Neuronal stem cell (in vitro differentiated cells): ENCODE data around the gene ATG4D.

Source experiments
- DNase-seq: peaks from one replicate; pipeline ENCODE4 v3.0.0-alpha.2; 2013; ENCODE audit warnings: low spot score
- H2AFZ ChIP-seq: one replicate; pipeline ENCODE4 v1.6.1; 2013; ENCODE audit warnings: mild to moderate bottlenecking, low read length, inconsistent platforms
- H2AK5ac ChIP-seq: 2 replicates; pipeline ENCODE4 v1.6.1; 2013; ENCODE audit warnings: low read depth, mild to moderate bottlenecking, inconsistent platforms, low read length, moderate library complexity, mixed read lengths
- H2BK120ac ChIP-seq: 2 replicates; pipeline ENCODE4 v1.6.1; 2013; ENCODE audit warnings: low read depth, mild to moderate bottlenecking, inconsistent platforms, low read length, moderate library complexity, mixed read lengths
- H2BK12ac ChIP-seq: one replicate; pipeline ENCODE4 v1.6.1; 2013; ENCODE audit warnings: low read length, inconsistent platforms
- H2BK15ac ChIP-seq: 2 replicates; pipeline ENCODE4 v1.6.1; 2013; ENCODE audit warnings: mild to moderate bottlenecking, low read length, inconsistent platforms, mixed read lengths
- H2BK5ac ChIP-seq: one replicate; pipeline ENCODE4 v1.6.1; 2013; ENCODE audit warnings: inconsistent platforms, mild to moderate bottlenecking, low read length, moderate library complexity
- H3K14ac ChIP-seq: one replicate; pipeline ENCODE4 v1.6.1; 2013; ENCODE audit warnings: low read length, inconsistent platforms
- H3K18ac ChIP-seq: 2 replicates; pipeline ENCODE4 v1.6.1; 2013; ENCODE audit warnings: low read length, inconsistent platforms
- H3K23ac ChIP-seq: 2 replicates; pipeline ENCODE4 v1.6.1; 2013; ENCODE audit warnings: low read depth, mild to moderate bottlenecking, mixed read lengths, low read length, inconsistent platforms; ENCODE audit not compliant: poor library complexity
- H3K27ac ChIP-seq: replicated peaks from 3 replicates; pipeline ENCODE4 v1.5.1; 2013; ENCODE audit warnings: low read length, inconsistent platforms
- H3K27me3 ChIP-seq, 3 experiments: 2 replicates each; pipeline ENCODE4 v1.6.1; 2013; ENCODE audit warnings: low read length in 3 of 3, mild to moderate bottlenecking in 2 of 3, inconsistent platforms in 1 of 3, low read depth in 1 of 3, mixed read lengths in 1 of 3, moderate library complexity in 1 of 3; ENCODE audit not compliant: control insufficient read depth in 3 of 3, insufficient read depth in 3 of 3
- H3K36me3 ChIP-seq, 2 donors: replicated peaks in 1 of 2; 2 replicates each; pipeline ENCODE4 v1.6.1; 2013; ENCODE audit warnings: low read length in 2 of 2; ENCODE audit not compliant: control insufficient read depth in 2 of 2, insufficient read depth in 2 of 2
- H3K4ac ChIP-seq: 2 replicates; pipeline ENCODE4 v1.6.1; 2013; ENCODE audit warnings: inconsistent platforms, mild to moderate bottlenecking, low read length, moderate library complexity
- H3K4me1 ChIP-seq, 2 donors: 1 replicate in 1 of 2; 2 replicates in 1 of 2; pipeline ENCODE4 v1.6.1; 2013; ENCODE audit warnings: low read length in 2 of 2, low read depth in 1 of 2; ENCODE audit not compliant: control insufficient read depth in 2 of 2, insufficient read depth in 1 of 2
- H3K4me2 ChIP-seq: one replicate; pipeline ENCODE4 v1.6.1; 2013; ENCODE audit warnings: mild to moderate bottlenecking, low read length, inconsistent platforms; ENCODE audit not compliant: insufficient read depth, poor library complexity, severe bottlenecking
- H3K4me3 ChIP-seq, 2 donors: 2 replicates each; pipeline ENCODE4 v1.5.1; 2013; ENCODE audit warnings: low read length in 2 of 2, mild to moderate bottlenecking in 2 of 2, inconsistent platforms in 1 of 2, moderate library complexity in 1 of 2
- H3K79me1 ChIP-seq: one replicate; pipeline ENCODE4 v1.6.1; 2013; ENCODE audit warnings: low read depth, mild to moderate bottlenecking, inconsistent platforms, low read length, moderate library complexity
- H3K9ac ChIP-seq: one replicate; pipeline ENCODE4 v1.6.1; 2013; ENCODE audit warnings: mild to moderate bottlenecking, low read depth, low read length, inconsistent platforms; ENCODE audit not compliant: poor library complexity
- H3K9me3 ChIP-seq, 2 donors: replicated peaks in 1 of 2; 2 replicates each; pipeline versions ENCODE3 to v1.6.1; 2013; ENCODE audit warnings: low read length in 2 of 2, mild to moderate bottlenecking in 2 of 2, inconsistent platforms in 1 of 2, low read depth in 1 of 2, mixed read lengths in 1 of 2, moderate library complexity in 1 of 2; ENCODE audit not compliant: control insufficient read depth in 2 of 2, insufficient read depth in 1 of 2
- H4K8ac ChIP-seq: one replicate; pipeline ENCODE4 v1.6.1; 2013; ENCODE audit warnings: low read depth, mild to moderate bottlenecking, inconsistent platforms, low read length, moderate library complexity
- H4K91ac ChIP-seq: one replicate; pipeline ENCODE4 v1.6.1; 2013; ENCODE audit warnings: low read length, low read depth, mild to moderate bottlenecking, inconsistent platforms; ENCODE audit not compliant: poor library complexity
- WGBS, 2 donors: extraction: QIAGEN DNeasy Blood & Tissue Kit; methylation state at CpG; one replicate each; pipeline ENCODE4 v1.1.7; 2013; ENCODE audit warnings: missing lambda C conversion rate in 2 of 2, mixed read lengths in 1 of 2; ENCODE audit not compliant: insufficient read length in 2 of 2, insufficient replicate concordance in 1 of 2; ENCODE audit errors: extremely low coverage in 2 of 2; 5-methylcytosine and 5-hydroxymethylcytosine counted together

ATG4D gene

DNA sequence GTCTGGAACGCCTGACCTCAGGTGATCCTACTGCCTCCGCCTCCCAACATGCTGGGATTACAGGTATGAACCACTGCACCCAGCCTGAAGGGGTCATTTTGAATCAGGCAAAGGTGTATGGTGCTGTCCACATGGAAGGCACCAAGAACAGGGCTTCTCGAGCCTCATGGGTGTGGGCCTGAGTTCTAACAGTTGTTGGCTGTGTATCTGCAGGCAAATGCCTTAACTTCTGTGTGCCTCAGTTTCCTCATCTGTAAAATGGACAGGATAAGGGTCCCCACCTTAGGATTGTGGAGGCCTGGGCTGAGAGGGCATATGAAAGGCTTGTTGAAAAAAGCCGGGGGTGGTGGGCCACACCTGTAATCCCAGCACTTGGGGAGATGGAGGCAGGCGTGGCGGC, 34.2 kb downstream of the ATG4D start:
- Histone ChIP-seq H4K91ac (no peak overlapping the region), H3K36me3 (no peaks in the 10 kb centered on the region), H3K4ac (no peak overlapping the region), H3K4me3 (no peak overlapping the region), H2BK5ac (no peak overlapping the region), H3K9ac (no peak overlapping the region), H2AK5ac (no peak overlapping the region), H3K4me2 (no peak overlapping the region), H4K8ac (no peak overlapping the region), H2AFZ (no peak overlapping the region), H3K4me1 (peaks cover 1 to 3% of the 10 kb centered on the region in 2 donors), H3K18ac (no peak overlapping the region), H3K27ac (no peak overlapping the region), H3K79me1 (no peaks in the 10 kb centered on the region), H3K9me3 (no peaks in the 10 kb centered on the region), H3K23ac (no peak overlapping the region), H3K14ac (no peak overlapping the region), H2BK120ac (no peak overlapping the region), H3K27me3 (peaks cover 0 to 2% (median 0%) of the 10 kb centered on the region in 3 experiments), H2BK12ac (no peak overlapping the region), H2BK15ac (no peak overlapping the region)
- DNase-seq, result no peak
- no CpG with 5 or more reads among the region's 6 CpGs for WGBS, 2 donors

DNA sequence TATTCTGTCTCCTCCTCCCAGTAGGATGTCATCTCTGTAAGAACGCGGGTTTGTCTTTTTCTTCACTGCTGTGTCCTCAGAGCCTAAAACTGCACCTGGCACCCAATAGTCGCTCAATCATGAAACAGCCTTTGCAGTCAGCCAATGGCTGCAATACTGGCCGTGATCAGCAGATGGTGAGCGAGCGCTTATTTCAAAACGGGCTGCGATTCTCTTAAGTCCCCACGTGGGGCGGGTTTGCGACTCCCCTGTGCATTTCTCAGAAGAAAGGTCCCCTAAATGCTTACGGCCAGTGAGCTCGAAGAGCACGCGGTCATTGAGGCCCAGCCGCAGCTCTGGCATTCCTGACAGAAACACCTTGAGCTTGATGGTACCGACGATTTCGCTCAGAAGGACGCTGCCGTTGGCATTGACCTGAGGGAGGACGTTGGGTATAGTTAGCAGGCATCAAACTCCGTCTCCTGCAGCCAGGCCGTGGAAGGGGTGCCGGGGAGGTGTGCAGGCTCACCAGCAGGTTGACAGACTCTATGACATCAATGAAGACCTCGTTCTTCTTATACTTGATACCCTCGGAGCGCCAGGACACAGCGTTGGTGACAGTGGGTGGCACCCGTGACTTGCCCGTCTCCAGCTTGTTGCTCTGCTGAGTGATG, 37.4 kb downstream of the ATG4D start:
- Histone ChIP-seq H2BK12ac (no peak overlapping the region), H3K27me3 (peaks cover 0 to 4% (median 2%) of the 10 kb centered on the region in 3 experiments), H3K4ac (no peak overlapping the region), H3K14ac (no peak overlapping the region), H3K9me3 (no peaks in the 10 kb centered on the region), H3K79me1 (no peaks in the 10 kb centered on the region), H3K18ac (no peak overlapping the region), H3K27ac (no peak overlapping the region), H3K4me2 (no peak overlapping the region), H3K4me3 (no peak overlapping the region), H2BK15ac (no peak overlapping the region), H4K8ac (no peak overlapping the region), H2BK120ac (no peak overlapping the region), H2BK5ac (no peak overlapping the region), H2AK5ac (no peak overlapping the region), H3K36me3 (no peaks in the 10 kb centered on the region), H2AFZ (peak overlapping the region; percentile 81), H4K91ac (no peak overlapping the region), H3K23ac (peak overlapping the region; percentile 3), H3K4me1 (peaks cover 1 to 3% of the 10 kb centered on the region in 2 donors), H3K9ac (no peak overlapping the region)
- no CpG with 5 or more reads among the region's 31 CpGs for WGBS, 2 donors
- peak; percentile 89 for DNase-seq

DNA sequence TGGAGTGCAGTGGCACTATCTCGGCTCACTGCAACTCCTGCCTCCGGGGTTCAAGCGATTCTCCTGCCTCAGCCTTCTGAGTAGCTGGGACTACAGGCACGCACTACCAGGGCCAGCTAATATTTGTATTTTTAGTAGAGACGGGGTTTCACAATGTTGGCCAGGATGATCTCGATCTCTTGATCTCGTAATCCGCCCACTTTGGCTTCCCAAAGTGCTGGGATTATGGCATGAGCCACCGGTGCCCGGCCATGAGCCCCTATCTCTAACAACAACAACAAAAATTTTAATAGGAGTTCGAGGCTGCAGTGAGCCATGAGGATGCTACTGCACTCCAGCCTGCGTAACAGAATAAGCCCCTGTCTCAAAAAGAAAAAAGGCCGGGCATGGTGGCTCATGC, 38.4 kb downstream of the ATG4D start:
- H3K36me3 ChIP-seq, result no peaks in the 10 kb centered on the region

DNA sequence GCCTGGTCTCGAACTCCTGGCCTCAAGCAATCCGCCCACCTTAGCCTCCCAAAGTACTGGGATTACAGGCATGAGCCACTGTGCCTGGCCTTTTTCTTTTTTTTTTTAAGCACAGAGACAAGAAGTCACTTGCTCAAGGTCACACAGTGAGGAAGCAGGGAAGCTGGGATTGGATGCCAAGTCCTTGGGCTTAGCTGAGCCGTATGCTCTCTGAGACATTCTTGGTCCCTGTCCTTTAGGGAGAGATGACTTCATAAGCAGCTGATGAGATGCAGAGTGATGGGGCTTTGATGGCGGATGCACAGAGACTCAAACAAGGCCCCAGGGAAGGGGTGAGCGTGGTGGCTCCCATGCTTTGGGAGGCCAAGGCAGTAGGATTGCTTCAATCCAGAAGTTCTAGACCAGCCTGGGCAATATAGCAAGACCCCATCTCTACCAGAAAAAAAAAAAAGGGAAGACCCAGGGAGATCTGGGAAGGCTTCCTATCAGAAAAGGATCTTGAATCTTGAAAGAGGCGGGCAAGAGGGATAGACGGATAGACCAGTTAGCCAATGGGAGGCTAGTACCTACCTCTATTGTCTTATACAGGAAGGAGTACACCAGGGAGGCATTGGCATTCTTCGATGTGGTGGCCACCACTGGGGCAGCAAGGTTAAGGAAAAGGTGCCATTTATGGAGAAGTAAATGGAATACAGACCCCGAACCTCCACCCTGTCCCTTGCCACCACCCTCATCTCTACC, 39.5 kb downstream of the ATG4D start:
- peak overlapping the region; percentile 80 for H3K18ac ChIP-seq
- peaks cover 3% of the 10 kb centered on the region for H3K79me1 ChIP-seq
- no peaks in the 10 kb centered on the region for H3K36me3 ChIP-seq
- H4K8ac ChIP-seq, result peak overlapping the region; percentile 43
- no peak overlapping the region for H2BK120ac ChIP-seq
- H3K4ac ChIP-seq, result no peak overlapping the region
- DNase-seq, result no peak
- no peak overlapping the region for H3K4me3 ChIP-seq
- no peak overlapping the region for H2BK12ac ChIP-seq
- H2AK5ac ChIP-seq, result peak overlapping the region; percentile 95
- no peak overlapping the region for H2AFZ ChIP-seq
- H3K14ac ChIP-seq, result peak overlapping the region; percentile 17
- peaks cover 1 to 3% of the 10 kb centered on the region in 2 donors for H3K4me1 ChIP-seq
- H4K91ac ChIP-seq, result no peak overlapping the region
- H2BK5ac ChIP-seq, result peak overlapping the region; percentile 5
- peaks cover 9 to 22% (median 16%) of the 10 kb centered on the region in 3 experiments for H3K27me3 ChIP-seq
- H3K9me3 ChIP-seq, result peaks cover 0 to 2% of the 10 kb centered on the region in 2 donors
- no CpG with 5 or more reads among the region's 9 CpGs for WGBS, 2 donors
- H3K23ac ChIP-seq, result peak overlapping the region; percentile 85
- H3K9ac ChIP-seq, result no peak overlapping the region
- no peak overlapping the region for H3K4me2 ChIP-seq
- no peak overlapping the region for H2BK15ac ChIP-seq
- H3K27ac ChIP-seq, result no peak overlapping the region

More for the DNA sequence above, 38.4 kb downstream of the ATG4D start:
- Histone ChIP-seq H3K27ac (no peak overlapping the region), H2BK120ac (no peak overlapping the region), H2BK15ac (no peak overlapping the region), H4K8ac (no peak overlapping the region), H3K4me3 (no peak overlapping the region), H3K9ac (no peak overlapping the region), H3K27me3 (peaks cover 6 to 13% (median 9%) of the 10 kb centered on the region in 3 experiments), H3K4me2 (no peak overlapping the region), H2BK12ac (no peak overlapping the region), H3K4me1 (peaks cover 1 to 3% of the 10 kb centered on the region in 2 donors), H3K4ac (no peak overlapping the region), H3K79me1 (peaks cover under 1% of the 10 kb centered on the region), H3K23ac (no peak overlapping the region), H2AFZ (no peak overlapping the region), H4K91ac (no peak overlapping the region), H3K9me3 (peaks cover 0 to 2% of the 10 kb centered on the region in 2 donors), H2BK5ac (no peak overlapping the region), H3K18ac (no peak overlapping the region), H2AK5ac (no peak overlapping the region), H3K14ac (no peak overlapping the region)
- no peak for DNase-seq
- no CpG with 5 or more reads among the region's 13 CpGs for WGBS, 2 donors
